ENCODE data around the gene MTMR8.

Gene MTMR8

GRCh38 chrX:64291123-64291522 lies 104.1 kb downstream of the MTMR8 start:
- no peak for DNase-seq

- no peak for DNase-seq
Observed at GRCh38 chrX:64265265-64265664, 130.0 kb downstream of the MTMR8 start.

GRCh38 chrX:64230123-64230970 lies 164.9 kb downstream of the MTMR8 start, which contains the start of gene ASB12:
ASB12 (minus strand) TSS chrX:64230607; CDS start chrX:64225650, 4,957 bp downstream.
- DNase-seq, result no peak

- no peak for DNase-seq
Observed at GRCh38 chrX:64229154-64229553, 166.1 kb downstream of the MTMR8 start.
